Measurements from ENCODE around the gene ATG14.
A peak's percentile ranks its signal among the peaks of the same experiment; 100 is the strongest.
"Not testable (repeated sequence)": the region's sequence is repeated elsewhere in the genome, so short reads cannot be mapped to it uniquely, and the experiment has no call there.

ATG14 gene, protein sequence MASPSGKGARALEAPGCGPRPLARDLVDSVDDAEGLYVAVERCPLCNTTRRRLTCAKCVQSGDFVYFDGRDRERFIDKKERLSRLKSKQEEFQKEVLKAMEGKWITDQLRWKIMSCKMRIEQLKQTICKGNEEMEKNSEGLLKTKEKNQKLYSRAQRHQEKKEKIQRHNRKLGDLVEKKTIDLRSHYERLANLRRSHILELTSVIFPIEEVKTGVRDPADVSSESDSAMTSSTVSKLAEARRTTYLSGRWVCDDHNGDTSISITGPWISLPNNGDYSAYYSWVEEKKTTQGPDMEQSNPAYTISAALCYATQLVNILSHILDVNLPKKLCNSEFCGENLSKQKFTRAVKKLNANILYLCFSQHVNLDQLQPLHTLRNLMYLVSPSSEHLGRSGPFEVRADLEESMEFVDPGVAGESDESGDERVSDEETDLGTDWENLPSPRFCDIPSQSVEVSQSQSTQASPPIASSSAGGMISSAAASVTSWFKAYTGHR

GRCh38 chr14:55411426-55412389, at the start of gene ATG14:
Gene ATG14, minus strand, starts transcription at chr14:55411830. Its CDS starts 8 bp downstream, at chr14:55411822.
- DNase-seq (ENCODE audit: low read depth), result peak; percentile 56

GRCh38 chr14:55458800-55459515, 47.3 kb upstream of the ATG14 start:
- no peak for DNase-seq (ENCODE audit: low read depth)

- DNase-seq (ENCODE audit: low read depth), result no peak
Measured at GRCh38 chr14:55457496-55457895, 45.9 kb upstream of the ATG14 start.

DNA sequence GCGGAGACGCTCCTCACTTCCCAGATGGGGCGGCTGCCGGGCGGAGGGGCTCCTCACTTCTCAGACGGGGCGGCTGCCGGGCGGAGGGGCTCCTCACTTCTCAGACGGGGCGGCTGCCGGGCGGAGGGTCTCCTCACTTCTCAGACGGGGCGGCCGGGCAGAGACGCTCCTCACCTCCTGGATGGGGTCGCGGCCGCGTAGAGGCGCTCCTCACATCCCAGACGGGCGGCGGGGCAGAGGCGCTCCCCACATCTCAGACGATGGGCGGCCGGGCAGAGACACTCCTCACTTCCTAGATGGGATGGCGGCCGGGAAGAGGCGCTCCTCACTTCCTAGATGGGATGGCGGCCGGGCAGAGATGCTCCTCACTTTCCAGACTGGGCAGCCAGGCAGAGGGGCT, 44.8 kb upstream of the ATG14 start:
- DNase-seq (ENCODE audit: low read depth), result not testable (repeated sequence)

- no peak for DNase-seq (ENCODE audit: low read depth)
Measured at GRCh38 chr14:55454264-55455002, 42.8 kb upstream of the ATG14 start.

- DNase-seq (ENCODE audit: low read depth), result no peak
Measured at GRCh38 chr14:55451950-55452349, 40.3 kb upstream of the ATG14 start.

GRCh38 chr14:55451398-55451797, 39.8 kb upstream of the ATG14 start:
- DNase-seq (ENCODE audit: low read depth), result no peak

DNA sequence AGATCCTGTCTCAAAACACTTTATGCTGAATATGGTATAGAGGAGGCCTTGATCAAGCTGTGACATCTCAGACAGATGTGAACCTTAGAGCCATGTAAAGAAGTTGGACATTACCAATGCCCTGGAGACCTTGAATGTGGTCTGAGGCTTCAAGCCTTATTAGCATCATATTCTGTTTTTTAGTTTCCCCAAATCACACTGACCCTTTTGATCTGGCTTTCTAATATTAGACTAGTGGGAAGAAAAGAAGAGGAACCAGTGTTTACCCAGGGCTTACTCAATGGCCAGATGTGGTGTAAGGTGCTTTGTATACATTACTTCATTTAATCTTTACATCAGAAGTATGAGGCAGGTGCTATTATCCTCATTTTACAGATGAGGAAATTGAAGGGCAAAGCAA, 39.4 kb upstream of the ATG14 start:
- DNase-seq (ENCODE audit: low read depth), result no peak

DNA sequence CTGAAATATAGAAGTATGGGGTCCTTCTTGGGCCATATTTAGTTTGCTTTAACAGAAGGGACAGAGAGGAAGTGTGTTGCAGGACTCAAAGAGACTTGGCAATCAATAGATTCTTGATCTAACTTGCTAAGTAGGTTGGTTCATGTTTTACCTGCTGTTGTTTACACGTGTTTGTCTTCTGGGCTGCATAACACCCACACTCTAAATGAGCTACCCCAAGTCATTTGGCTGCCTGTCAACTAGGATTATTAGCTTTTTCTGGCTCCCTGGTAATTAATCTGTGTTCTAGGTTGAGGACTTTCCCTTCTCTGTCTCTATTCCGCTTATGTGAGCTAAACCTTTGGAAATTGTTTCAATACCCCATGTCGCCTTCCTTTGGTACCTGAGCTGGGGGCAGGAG, 38.9 kb upstream of the ATG14 start:
- DNase-seq (ENCODE audit: low read depth), result no peak

GRCh38 chr14:55450124-55450523, 38.5 kb upstream of the ATG14 start:
- DNase-seq (ENCODE audit: low read depth), result no peak

DNA sequence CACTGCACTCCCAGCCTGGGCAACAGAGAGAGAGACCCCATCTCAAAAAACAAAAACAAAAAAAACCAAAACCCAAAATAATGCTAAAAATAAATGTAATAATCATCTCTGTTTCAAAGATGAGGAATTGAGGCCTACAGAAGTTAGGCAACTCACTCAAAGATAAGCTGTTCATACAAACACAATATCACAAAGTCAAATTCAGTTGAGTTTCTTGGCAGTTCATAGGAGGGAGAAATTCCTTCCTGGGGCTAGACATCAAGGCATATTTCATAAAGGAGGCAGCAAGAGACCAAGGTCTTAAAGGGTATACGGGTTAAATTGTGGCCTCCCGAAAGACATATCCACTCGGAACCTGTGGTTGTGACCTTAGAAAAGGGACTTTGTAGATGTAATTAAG, 37.5 kb upstream of the ATG14 start:
- DNase-seq (ENCODE audit: low read depth), result no peak

- DNase-seq (ENCODE audit: low read depth), result no peak
Measured at GRCh38 chr14:55448141-55448614, 36.5 kb upstream of the ATG14 start.

- DNase-seq (ENCODE audit: low read depth), result no peak
Measured at GRCh38 chr14:55446833-55447232, 35.2 kb upstream of the ATG14 start.

DNA sequence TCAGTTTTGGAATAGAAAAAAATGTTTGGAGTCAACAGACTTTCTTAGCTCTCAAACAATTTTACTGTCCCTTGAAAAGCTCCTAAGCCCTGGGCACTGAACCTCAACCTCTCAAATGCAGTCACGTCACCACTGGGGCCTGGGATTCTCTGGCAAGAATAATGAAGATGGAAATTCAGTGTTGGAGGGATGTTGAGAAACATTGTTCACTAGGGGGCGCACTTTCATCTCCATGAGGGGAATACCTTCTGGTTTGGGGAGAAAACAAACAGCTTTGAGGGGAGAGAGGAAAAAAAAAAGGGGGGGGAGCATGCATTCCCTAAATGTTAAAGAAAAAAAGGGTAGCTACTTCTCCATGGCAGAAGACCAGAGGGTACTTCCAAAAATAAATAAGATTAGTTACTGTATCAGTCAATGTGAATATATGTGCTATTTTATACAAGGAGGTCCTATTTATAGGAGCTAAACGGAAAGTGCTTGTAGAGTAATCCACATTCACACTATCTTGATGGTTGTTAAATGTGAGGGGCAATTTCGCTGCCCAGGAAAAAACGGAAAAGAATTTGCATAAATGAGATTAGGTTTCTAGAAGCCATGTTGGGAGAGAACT, 34.6 kb upstream of the ATG14 start:
- peak; percentile 31 for DNase-seq (ENCODE audit: low read depth)

GRCh38 chr14:55441286-55441685, 29.7 kb upstream of the ATG14 start:
- DNase-seq (ENCODE audit: low read depth), result no peak

DNA sequence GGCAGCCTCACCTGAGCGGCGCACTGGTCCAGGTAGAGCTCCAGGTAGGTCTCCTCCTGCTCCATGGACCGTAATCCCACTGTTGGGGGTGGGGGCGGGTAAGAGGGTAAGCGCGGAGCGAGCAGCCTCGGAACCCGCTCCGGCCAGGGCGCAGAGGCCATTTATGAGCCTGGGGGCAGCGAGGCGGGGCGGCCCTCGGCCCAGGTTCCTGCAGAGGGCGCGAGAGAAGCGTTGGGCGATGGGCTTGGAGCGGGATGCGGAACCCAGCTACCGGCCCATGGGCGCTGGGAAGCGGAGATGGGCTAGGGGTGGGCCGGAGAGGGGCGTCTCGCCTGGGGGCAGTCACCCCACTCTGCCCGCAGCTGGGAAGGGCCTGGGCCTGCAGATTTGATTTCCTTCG, 28.8 kb upstream of the ATG14 start, which contains the start of gene TBPL2:
Gene TBPL2, minus strand, starts transcription at position 232 of the 400 bp plus-strand sequence. Its CDS starts 167 bp downstream, at position 65.
- no peak for DNase-seq (ENCODE audit: low read depth)

DNA sequence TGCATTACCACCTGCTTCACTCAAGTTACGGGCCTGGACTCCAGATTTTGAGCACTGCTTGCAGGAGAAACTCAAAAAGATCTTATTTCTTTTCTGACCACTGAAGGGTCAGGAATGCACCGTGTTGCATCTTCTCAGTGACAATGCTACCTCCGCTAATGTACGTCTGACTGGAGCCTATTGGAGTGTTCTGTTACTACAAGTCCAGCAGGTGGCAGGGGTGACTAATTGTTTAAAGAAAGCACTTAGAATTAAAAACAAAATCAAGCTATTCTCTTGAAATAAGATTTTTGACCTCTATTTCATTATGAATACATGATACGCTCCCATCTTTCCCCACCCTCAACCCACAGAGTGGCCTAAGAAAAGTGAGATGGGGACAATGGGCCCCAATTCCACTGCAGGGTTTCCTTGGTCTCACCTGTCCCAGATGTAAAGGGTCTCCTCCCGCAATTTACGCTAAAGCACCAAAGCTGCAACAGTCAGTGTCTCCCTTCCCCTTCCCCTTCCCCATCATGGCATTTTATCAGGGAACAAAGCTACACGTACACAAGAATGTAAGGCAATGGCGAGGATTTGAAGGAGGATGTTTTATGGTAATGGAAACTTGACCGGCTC, 26.5 kb upstream of the ATG14 start:
- DNase-seq (ENCODE audit: low read depth), result no peak

- DNase-seq (ENCODE audit: low read depth), result no peak
Measured at GRCh38 chr14:55436931-55437330, 25.3 kb upstream of the ATG14 start.

GRCh38 chr14:55436519-55436918, 24.9 kb upstream of the ATG14 start:
- no peak for DNase-seq (ENCODE audit: low read depth)

DNA sequence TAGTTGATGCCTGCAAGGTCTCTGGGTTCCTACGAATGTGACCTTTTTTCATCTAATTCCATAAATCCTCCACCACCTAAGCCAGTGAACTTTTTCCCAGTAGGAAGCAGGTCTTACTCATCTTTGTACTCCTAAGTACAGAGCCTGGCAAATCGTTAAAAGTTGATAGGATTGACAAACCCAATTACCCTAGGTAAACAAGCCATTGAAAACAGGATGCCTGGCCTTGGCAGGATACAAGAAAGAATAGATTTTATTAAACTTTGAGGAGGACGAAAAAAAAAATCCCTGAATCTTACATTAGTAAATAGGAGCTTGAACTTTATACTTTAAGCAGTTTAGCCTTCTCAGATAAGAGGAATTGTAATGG, 23.2 kb upstream of the ATG14 start:
- no peak for DNase-seq (ENCODE audit: low read depth)

Data from stimulated activated CD4-positive, alpha-beta T cell treated with anti-CD3 and anti-CD28 coated beads, Interleukin-2, amount 100 ng/mL, for 4 hours (primary cell).